C1 segment of cervical spinal cord (tissue), 14 donors: ENCODE results near the gene CD209.
A peak's percentile ranks its signal among the peaks of the same experiment; 100 is the strongest.

ENCODE experiments used
- DNase-seq, 14 donors: peaks; one replicate each; lab custom pipeline; 2025; lab: John Stamatoyannopoulos, UW

Gene CD209

DNA sequence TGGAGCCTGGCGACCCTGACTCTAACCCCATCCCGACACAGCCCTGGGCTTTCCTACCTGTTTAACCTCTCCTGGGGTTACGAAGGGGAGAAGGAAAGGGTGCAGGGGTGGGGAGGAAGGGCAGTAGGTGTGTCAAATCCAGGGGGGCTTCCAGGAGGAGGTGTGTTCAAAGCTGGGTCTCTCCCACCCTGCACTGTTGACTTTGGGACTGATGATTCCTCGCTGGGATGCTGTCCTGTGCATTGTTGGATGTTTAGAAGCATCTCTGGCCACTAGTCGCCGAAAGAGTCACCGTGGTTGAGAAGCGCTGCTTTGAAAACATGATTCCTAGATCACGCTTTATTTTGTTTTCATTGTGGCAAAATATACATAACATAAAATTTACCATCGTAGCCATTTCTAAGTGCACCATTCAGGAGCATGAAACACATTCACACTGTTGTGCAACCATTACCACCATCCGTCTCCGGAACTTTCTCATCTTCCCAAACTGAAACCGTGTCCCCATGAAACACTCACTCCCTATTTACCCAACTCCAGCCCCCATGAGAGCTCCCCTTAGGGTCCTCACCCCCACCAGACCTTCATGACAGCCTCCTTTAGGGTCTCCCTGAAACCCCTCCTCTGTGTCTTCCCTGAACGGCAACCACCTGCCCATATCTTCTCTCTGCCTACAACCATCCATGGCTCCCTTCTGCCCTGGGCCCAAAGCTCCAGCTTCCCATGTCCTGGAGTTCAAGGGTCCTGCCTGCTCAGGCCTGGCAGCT, 41.0 kb downstream of the CD209 start:
- DNase-seq, result no peak

DNA sequence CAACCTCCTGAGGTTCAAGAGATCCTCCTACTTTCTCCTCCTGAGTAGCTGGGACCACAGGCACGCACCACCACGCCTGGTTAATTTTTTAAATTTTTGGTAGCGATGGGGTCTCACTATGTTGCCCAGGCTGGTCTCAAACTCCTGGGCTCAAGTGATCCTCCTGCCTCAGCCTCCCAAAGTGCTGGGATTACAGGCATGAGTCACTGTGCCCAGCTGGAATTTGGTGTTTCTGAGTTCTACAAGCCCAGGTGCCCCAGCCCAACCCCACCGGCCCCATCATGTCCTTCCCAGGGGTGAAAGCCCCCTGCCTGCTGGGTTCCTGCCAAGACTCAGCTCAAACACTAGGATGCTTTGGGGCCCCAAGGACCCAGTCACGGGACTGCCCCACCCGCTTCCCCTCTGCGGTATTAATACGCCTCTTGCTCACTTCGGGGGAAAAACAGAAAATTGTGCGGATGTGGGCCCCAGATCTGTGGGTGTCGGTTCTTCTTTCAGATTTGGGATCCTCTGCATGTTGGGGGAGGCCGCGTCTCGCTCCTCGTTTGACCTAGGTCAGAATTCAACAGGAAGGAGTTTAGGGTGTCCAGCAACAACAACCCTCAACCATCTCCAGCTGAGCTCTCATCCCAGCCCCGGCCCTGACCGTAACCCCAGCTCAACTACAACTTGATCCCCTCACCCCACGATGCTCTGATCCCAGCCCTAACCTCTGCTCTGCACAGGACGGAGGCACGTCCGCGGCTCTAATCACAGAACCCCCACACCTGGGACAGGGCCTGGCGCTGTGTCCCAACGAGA, 41.7 kb downstream of the CD209 start:
- peak in 4 of 14 donors; percentile 1 to 11 (median 1) for DNase-seq

- DNase-seq, result no peak
These were observed 42.9 kb downstream of the CD209 start for GRCh38 chr19:7704280-7705060.

DNA sequence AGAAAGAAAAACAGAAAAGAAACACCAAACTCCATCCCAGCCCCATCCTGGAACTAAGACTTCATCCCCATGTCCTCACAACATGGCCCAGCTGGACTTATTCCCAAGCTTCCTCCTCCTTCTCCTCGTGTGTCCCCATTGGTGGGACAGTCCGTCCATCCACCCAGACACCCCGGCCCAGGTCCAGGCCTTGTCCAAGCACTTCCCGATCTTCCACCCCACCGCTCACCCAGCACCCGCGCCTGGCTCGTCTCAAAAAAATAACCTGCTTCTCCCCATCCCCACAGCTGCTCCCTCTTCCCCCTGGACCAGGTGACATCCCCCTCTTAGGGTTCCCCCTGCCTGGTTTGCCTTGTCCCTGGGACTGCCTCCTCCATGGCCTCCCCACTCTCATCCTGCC, 44.0 kb downstream of the CD209 start:
- DNase-seq, result no peak

DNA sequence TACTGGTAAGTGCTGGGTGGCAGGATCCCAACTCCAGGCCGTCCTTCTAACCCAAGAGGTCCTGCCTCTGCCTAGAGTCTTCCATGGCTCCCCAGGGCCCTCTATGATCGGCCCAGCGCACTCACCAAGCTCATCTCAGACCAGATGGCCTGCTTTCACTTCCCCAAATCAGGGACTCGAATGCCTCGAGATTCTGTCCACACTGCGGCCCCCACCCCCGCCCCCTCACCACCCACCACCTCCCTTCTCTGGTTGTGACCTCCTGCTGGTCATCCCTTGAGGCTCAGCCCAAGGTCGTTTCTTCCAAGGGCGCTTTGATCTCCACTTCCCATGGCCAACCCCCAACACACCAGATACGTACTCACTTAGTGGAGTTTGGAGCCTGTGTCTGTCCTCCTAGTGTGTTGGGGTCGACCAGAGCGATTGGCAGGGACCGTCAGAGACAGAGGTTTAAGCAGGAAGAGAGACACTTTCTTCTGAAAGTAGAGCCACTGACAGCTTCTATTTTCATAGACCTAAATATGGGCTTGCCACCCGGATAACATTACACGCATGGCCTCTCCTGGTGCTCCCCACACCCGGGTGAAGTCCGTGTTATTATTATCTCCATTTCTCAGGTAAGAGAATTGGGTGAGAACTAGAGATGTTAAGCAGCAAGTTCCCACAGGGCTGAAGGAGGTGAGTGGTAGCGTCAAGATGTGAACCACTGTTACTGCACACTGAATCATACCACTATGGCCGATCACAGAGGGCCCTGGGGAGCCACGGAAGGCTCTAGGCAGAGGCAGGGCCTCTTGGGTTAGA, 45.5 kb downstream of the CD209 start, which contains the start of gene FCER2:
Gene FCER2 (minus strand): TSS at position 478 of the 804 bp plus-strand sequence. CDS start 2,371 bp downstream, outside the sequence.
- DNase-seq, result no peak

DNA sequence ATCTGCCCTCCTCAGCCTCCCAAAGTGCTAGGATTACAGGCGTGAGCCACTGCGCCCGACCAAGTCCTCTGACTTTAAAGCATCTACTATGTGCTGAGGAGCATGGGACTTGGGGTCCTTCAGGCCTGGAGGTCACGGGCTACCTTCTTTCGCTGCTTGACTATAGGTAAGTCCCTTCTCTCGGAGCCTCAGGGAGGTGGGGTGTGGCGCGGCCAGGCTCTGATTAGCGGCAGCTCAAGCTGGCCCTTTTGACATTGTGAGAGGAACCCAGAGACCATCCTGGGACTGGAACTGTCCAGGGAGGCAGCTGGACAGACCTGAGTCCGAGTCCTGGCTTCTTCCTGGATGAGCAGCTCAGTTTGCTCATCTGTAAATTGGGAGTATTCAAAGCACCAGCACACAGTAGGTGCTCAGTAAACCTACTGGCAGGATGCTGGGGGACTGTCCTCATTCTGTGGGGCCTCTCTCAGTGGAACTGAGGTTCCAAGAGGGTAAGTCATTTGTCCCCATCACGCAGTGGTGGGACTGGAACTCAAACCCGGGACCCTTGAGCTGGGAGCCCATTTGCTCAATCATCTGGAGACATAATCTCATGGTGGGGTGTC, 46.2 kb downstream of the CD209 start:
- DNase-seq, result no peak

DNA sequence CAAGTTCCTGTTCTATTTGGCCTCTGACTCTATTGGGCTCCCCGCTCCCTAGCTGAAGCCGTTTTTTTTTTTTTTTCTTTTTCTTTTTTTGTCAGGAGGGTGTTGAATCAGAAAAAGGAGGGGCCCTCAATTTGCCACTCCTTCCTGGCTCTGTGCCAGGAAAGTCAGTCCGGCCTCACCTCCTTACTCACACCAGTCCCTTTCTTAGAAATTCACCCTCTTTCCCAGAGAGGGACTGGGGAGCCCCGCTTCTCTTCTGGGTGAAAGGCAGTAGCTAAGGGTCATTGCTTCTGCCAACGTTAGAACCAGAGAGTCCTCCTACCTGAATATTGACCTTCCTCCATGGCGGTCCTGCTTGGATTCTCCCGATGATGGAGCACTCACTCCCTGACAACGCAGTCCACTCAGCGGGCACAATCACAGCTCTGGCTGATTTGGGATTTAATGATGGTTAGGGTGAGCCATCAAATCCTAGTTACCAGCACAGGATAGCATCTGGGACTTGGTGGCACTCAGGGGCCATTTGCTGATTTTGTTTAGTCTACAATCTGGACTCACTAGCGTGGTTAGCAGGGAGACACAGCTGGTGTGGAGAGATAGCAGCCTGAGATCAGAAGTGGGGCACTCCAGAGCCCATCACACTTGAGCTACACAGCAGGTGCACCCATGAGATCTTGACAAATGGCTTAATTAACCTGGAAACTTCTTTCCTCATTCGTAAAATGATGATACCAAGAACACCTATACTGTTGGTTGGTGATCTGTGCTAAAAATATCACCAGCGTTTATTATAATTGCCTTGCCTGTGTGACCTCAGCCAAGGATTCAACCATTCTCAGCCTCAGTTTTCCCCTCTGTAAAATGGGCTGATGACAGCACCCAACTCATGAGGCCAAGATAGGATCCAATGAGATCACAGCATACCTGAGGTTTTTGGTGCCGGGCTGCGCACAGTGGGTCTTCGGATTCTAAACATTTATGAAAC, 47.6 kb downstream of the CD209 start:
- DNase-seq, result no peak

DNA sequence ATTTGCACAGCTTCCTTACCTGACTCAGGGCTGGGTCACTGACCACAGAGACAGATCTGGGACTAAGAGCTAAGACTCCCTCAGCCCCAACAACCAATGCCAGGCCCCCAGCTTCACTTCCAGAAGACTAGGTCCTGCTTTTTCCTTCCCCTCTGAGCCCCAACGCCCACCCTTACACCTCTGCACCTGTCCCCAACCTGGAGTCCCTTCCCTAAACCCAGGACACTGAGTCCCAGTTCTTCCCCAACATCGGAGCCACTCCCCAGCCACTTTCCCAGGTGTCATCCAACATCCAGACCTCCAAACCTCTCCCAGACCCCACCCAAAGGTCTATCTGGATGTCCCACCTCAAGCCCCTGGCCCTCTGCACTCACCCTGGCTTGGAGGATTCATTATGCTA, 48.3 kb downstream of the CD209 start:
- DNase-seq, result no peak

DNA sequence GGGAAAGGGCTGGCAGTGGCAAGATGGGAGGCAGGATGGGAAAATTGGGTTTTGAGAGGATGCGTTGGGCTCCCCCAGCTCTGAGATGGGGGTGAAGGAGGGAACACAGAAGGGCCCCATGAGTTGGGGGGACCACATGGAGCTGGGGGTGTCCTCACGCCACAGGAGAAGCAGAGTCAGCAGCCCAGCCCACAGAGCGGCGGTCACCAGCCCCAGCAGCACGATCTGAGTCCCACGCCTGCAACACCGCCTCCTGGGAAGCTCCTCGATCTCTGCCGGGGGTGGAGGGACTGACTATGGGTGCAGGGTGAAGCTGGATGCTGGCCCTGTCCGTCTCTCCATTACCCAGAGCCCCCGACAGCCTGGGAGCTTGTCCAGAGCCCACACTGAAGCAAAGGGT, 48.8 kb downstream of the CD209 start:
- DNase-seq, result no peak

DNA sequence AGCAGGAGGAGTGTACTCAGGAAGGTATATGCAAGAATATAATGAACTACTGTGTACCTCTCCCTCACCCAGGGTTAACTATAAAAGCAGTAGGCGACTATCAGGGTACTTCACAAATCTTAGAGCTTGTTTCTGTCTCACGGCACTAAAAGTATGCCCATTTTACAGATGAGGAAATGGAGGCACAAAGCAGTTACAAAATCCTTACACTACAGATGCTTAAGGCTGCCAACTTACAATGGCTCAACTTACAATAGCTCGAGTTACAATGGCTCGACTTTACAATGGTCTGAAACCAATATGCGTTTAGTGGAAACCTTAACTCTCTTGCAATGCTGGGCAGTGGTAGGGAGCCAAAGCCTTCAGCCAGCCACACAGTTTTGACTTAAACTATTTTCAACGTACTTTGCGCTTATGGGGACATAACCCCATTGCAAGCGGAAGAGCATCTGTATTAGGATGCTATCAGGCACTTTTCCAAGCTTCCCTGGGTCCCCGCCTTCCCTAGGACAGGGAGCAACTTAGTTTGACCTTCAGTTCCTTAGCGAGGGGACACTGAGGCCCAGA, 49.5 kb downstream of the CD209 start:
- no peak for DNase-seq

GRCh38 chr19:7694499-7694898, 52.8 kb downstream of the CD209 start:
- DNase-seq, result no peak

- DNase-seq, result no peak
These were observed 54.8 kb downstream of the CD209 start for GRCh38 chr19:7692417-7693088.

GRCh38 chr19:7691497-7691896, 55.8 kb downstream of the CD209 start:
- DNase-seq, result no peak

DNA sequence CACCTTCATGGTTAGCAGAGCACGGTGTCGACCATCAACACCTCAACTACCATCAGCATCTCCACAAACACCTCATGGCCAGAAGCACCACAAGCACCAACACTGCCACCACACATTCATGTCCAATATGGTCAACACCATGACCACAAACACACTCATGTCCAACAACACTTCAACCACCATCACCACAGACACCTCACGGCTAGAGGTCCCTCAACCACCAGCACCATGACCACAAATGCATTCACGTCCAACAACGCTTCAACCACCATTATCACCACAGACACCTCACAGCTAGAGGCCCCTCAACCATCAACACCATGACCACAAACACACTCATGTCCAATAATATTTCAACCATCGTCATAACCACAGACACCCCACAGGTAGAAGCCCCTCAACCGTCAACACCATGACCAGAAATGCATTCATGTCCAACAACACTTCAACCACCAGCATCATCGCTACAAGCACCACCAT, 56.5 kb downstream of the CD209 start:
- DNase-seq, result no peak
